ENCODE results near the gene FAM181A.

Gene FAM181A

DNA sequence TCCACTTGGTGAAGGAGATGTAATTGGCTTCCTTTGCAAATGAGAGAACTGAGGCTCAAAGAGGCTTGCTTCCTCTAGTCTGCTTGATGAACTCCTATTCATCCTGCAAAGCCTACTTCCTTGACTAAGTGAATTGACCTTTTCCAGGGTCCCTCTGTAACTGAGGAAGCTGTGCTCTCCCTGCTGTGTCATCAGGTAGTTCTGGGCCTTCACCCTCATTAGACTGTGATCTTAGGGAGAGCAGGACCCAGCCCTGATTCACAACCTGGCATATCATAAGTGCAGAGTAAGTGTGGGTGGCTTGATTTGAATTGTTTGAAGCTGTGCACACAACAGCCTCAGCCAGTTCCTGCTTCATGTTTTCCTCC lies 32.9 kb downstream of the FAM181A start:
- TF ChIP-seq L3MBTL2 (conservative IDR thresholded peaks at IDR 0.05) = no peak
- no peak for TF ChIP-seq HDGF (IDR thresholded peaks at IDR 0.05; ENCODE audit: borderline replicate concordance)
- TF ChIP-seq SP1 (IDR thresholded peaks at IDR 0.05) = no peak
- CTCF ChIA-PET = interaction anchor here (0.7 to 1.1 kb wide), 3 partner anchors 12 to 24 kb away, joined by 3 read pairs; no protein-coding TSS in a partner anchor
- POLR2A ChIA-PET = interaction anchor here (1.0 kb wide), 1 partner anchor 121 kb away, joined by 3 read pairs; the partner anchor contains the start of genes DDX24 and IFI27L1
- no peak for DNase-seq (ENCODE audit: extremely low spot score)

DNA sequence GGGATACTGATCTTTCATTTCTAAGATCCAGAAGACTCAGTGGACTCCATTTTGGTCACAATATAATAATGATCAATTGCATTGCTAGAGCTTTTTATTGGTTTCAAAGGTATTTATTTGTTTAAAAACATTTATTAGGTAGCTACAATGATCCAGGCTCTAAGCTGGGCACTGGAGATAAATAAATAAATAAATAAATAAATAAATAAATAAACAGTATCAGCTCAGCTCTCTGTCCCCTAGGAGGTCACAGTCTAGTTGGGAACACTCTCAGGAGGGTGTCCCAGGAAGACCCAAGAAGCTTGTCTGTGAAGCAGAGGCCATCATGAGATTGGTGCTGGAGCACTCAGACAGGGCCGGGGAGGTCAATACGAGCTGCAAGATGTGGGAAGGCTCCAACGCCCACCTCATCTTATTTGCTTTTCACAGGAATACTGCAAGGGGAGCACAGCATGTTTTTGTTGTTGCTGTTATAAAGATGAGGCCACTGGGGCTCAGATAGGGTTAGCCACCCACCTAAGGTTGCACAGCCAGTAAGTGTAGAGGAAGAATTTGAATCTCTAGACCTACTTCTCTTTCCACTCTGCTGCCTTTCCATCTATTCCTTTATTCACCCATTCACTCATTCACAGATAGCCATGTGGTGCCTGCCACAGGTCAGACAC lies 33.8 kb downstream of the FAM181A start:
- TF ChIP-seq SP1 (IDR thresholded peaks at IDR 0.05) (no peak), CTBP1 (IDR thresholded peaks at IDR 0.05; ENCODE audit: borderline replicate concordance) (no peak), SUZ12 (IDR thresholded peaks at IDR 0.05) (no peak), FOXA1 (IDR thresholded peaks at IDR 0.05) (no peak), PKNOX1 (IDR thresholded peaks at IDR 0.05) (no peak), FOXK2 (IDR thresholded peaks at IDR 0.05) (no peak), L3MBTL2 (conservative IDR thresholded peaks at IDR 0.05) (no peak), BHLHE40 (IDR thresholded peaks at IDR 0.05; ENCODE audit: borderline replicate concordance) (no peak), TARDBP (IDR thresholded peaks at IDR 0.05) (no peak), FOXM1 (IDR thresholded peaks at IDR 0.05; ENCODE audit: borderline replicate concordance) (no peak), ARNT (IDR thresholded peaks at IDR 0.05) (no peak), ELF4 (IDR thresholded peaks at IDR 0.05) (no peak)
- no peak for DNase-seq (ENCODE audit: extremely low spot score)
- CTCF ChIA-PET = interaction anchor here (0.7 to 1.6 kb wide), 5 partner anchors 12 to 239 kb away, joined by 3 to 5 read pairs (median 3); no protein-coding TSS in a partner anchor
- POLR2A ChIA-PET = interaction anchor here (1.0 kb wide), 1 partner anchor 120 kb away, joined by 3 read pairs; the partner anchor contains the start of genes DDX24 and IFI27L1

DNA sequence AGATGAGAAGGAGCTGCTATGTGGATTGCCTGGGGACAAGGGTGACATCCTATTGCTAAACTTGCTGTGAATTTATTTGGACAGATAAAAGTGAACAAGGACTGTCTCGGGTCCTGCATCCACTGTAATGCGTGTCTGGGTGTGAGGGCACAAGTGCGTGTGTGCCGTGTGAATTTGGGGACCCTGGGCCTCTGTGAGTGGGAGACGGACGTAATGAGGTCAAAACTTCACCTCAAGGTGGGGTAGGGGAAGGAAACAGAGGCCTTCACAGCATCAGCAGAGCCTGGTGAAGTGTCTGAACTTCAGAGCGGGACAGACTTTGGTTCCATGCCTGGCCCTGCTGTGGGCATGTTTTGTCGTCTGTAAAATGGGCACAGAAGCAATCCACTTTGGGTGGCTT lies 34.5 kb downstream of the FAM181A start:
- POLR2A ChIA-PET = no interaction called here
- DNase-seq (ENCODE audit: extremely low spot score) = no peak
- TF ChIP-seq PKNOX1 (IDR thresholded peaks at IDR 0.05) (no peak), SUZ12 (IDR thresholded peaks at IDR 0.05) (no peak), FOXK2 (IDR thresholded peaks at IDR 0.05) (no peak), ELF4 (IDR thresholded peaks at IDR 0.05) (no peak), HDGF (IDR thresholded peaks at IDR 0.05; ENCODE audit: borderline replicate concordance) (no peak), CTBP1 (IDR thresholded peaks at IDR 0.05; ENCODE audit: borderline replicate concordance) (no peak), SP1 (IDR thresholded peaks at IDR 0.05) (no peak), ZNF384 (IDR thresholded peaks at IDR 0.05) (no peak), FOXA1 (IDR thresholded peaks at IDR 0.05) (no peak)
- CTCF ChIA-PET = interaction anchor here (0.8 to 1.6 kb wide), 2 partner anchors 22 to 238 kb away, joined by 4 to 5 read pairs; no protein-coding TSS in a partner anchor

- peak; percentile 13 for DNase-seq (ENCODE audit: extremely low spot score)
- ChIA-PET CTCF (interaction anchor here (1.0 to 1.8 kb wide), 2 partner anchors 9 to 23 kb away, joined by 3 to 7 read pairs; no protein-coding TSS in a partner anchor), POLR2A (no interaction called here)
- TF ChIP-seq FOXK2 (IDR thresholded peaks at IDR 0.05) (no peak), CTBP1 (IDR thresholded peaks at IDR 0.05; ENCODE audit: borderline replicate concordance) (no peak), LEF1 (IDR thresholded peaks at IDR 0.05; ENCODE audit: borderline replicate concordance) (no peak), BHLHE40 (IDR thresholded peaks at IDR 0.05; ENCODE audit: borderline replicate concordance) (no peak), PKNOX1 (IDR thresholded peaks at IDR 0.05) (no peak), TARDBP (IDR thresholded peaks at IDR 0.05) (no peak), ZNF384 (IDR thresholded peaks at IDR 0.05) (no peak), ELF4 (IDR thresholded peaks at IDR 0.05) (no peak)
Measured at GRCh38 chr14:93962701-93963601, 35.8 kb downstream of the FAM181A start.

DNA sequence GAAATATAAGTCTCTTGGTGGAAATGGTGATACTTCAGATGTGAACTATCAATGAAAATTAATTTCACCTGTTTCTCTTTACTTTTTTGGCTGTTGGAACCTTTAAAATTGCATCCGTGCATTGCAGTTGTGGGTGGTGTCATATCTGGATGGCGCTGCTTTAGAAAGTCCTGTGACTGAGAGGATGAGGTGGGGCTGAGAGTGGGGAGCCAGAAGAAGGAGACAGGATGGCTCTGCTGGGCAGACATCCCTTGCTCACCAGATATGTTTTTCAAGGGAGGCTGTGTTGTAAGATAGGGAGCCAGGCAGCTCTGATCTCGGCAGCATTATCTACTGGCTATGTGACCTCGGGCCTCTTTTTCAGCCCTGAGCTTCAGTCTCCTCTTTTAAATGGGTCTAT lies 36.5 kb downstream of the FAM181A start:
- CTCF ChIA-PET = interaction anchor here (1.0 to 1.8 kb wide), 2 partner anchors 10 to 24 kb away, joined by 3 to 7 read pairs; no protein-coding TSS in a partner anchor
- DNase-seq (ENCODE audit: extremely low spot score) = no peak
- POLR2A ChIA-PET = no interaction called here
- TF ChIP-seq HDGF (IDR thresholded peaks at IDR 0.05; ENCODE audit: borderline replicate concordance) = no peak
- no peak for TF ChIP-seq PKNOX1 (IDR thresholded peaks at IDR 0.05)
- no peak for TF ChIP-seq BHLHE40 (IDR thresholded peaks at IDR 0.05; ENCODE audit: borderline replicate concordance)
- TF ChIP-seq FOXK2 (IDR thresholded peaks at IDR 0.05) = no peak

DNA sequence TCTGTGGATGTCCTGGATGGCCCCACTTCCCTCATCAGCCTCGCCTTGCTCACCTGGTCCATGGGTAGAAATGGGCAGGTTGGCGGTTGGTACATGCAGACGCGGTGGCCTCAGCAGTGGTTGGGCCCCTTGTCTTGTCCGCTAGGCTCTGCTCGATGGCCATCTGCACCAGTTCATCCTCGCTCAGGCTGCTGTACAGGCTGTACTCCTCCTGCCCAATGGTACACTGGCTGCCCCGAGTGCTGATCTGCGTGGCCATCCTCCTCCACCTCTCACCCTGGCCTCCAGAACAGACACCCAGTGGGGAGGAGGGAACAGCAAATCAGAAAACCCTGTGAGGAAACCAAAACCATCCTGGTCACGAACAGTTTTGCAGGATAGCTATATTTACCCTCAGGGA lies 37.1 kb downstream of the FAM181A start:
- DNase-seq (ENCODE audit: extremely low spot score) = no peak
- no peak for TF ChIP-seq BHLHE40 (IDR thresholded peaks at IDR 0.05; ENCODE audit: borderline replicate concordance)
- no peak for TF ChIP-seq SP1 (IDR thresholded peaks at IDR 0.05)
- no peak for TF ChIP-seq ZNF384 (IDR thresholded peaks at IDR 0.05)
- TF ChIP-seq TARDBP (IDR thresholded peaks at IDR 0.05) = no peak
- TF ChIP-seq ARNT (IDR thresholded peaks at IDR 0.05) = no peak
- TF ChIP-seq ELF4 (IDR thresholded peaks at IDR 0.05) = no peak
- TF ChIP-seq HDGF (IDR thresholded peaks at IDR 0.05; ENCODE audit: borderline replicate concordance) = no peak
- TF ChIP-seq FOXM1 (IDR thresholded peaks at IDR 0.05; ENCODE audit: borderline replicate concordance) = no peak
- no peak for TF ChIP-seq NFRKB (IDR thresholded peaks at IDR 0.05)
- no peak for TF ChIP-seq SUZ12 (IDR thresholded peaks at IDR 0.05)
- no peak for TF ChIP-seq PKNOX1 (IDR thresholded peaks at IDR 0.05)
- TF ChIP-seq L3MBTL2 (conservative IDR thresholded peaks at IDR 0.05) = no peak
- TF ChIP-seq FOXK2 (IDR thresholded peaks at IDR 0.05) = no peak
- CTCF ChIA-PET = no interaction called here
- POLR2A ChIA-PET = no interaction called here
